Stimulated activated CD4-positive, alpha-beta T cell treated with anti-CD3 and anti-CD28 coated beads, Interleukin-2, amount 100 ng/mL, for 4 hours (primary cell): ENCODE results near the gene TACR2.
"Not testable (repeated sequence)": the region's sequence is repeated elsewhere in the genome, so short reads cannot be mapped to it uniquely, and the experiment has no call there.

Source experiments
- DNase-seq: peaks from one replicate; pipeline ENCODE4 v3.0.0-alpha.2; 2020; ENCODE audit warnings: low read depth

The TACR2 gene

DNA sequence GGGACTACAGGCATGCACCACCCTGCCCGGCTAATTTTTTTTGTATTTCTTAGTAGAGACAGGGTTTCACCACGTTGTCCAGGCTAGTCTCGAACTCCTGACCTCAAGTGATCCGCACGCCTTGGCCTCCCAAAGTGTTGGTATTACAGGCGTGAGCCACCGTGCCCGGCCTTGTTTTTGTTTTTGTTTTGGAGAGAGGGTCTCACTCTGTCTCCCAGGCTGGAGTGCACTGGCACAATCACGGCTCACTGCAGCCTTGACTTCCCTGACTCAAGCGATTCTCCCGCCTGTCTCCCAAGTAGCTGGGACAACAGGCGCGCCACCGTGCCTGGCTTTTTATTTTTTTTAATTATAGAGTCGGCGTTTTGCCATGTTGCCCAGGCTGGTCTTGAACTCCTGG is 33.7 kb upstream of the TACR2 start:
- not testable (repeated sequence) for DNase-seq

DNA sequence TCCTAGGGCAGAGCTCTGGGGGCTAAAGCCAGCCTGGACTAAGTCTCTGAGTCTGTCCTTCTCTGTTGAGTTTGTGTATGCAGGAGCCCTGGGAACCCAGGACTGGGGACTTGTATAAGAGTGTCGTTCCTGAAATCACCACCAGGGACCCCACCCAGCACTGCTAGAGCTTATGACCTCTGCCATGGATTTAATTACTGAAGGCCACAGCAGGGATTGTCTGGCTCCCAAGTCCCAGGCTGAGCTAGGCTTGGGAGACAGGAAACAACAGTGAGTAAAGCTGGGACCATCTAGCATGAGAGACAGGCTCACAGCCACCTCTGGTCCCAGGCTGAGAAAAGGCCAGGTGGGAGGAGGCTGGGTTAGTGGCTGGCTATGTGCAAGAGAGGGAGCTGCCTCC is 33.1 kb upstream of the TACR2 start:
- DNase-seq, result peak; percentile 25

DNA sequence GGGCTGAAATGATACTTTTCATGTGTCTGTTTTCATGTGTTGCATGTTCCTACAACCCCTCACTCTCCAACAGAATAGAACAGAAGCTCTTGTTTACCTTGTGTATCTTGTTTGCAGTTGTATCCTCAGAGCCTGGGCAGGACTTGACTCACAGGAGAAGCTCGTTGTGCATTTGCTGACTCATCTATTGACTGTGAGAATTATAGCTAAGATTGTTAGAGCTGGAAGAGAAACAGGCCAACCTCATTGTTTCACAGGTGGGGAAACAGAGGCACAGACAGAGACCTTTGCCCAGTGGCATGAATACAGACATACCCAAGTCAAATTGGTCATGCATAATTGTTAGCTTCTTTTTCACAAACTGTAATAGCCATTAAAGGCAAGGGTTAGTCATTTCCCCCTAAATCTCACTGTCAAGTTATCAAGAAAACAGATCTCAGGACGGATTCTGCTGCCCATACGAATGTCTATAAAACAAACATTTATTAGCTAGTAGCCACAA is 30.0 kb upstream of the TACR2 start:
- DNase-seq, result no peak

DNA sequence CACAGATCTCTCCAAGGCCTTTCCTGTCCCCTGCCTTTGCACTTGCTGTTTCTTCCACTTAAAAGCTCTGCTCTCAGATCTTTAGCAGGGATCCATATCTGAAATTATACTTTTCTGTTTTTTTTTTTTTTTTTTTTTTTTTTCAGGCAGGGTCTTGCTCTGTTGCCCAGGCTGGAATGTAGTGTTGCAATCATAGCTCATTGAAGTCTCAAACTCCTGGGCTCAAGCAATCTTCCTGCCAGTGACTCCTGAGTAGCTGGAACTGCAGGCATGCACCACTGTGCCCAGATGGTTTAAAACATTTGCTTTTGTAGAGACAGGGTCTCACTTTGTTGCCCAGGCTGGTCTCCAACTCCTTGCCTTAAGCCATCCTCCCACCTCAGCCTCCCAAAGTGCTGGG is 29.5 kb upstream of the TACR2 start:
- DNase-seq, result no peak

- no peak for DNase-seq
Measured at GRCh38 chr10:69445041-69445440, 28.3 kb upstream of the TACR2 start.

DNA sequence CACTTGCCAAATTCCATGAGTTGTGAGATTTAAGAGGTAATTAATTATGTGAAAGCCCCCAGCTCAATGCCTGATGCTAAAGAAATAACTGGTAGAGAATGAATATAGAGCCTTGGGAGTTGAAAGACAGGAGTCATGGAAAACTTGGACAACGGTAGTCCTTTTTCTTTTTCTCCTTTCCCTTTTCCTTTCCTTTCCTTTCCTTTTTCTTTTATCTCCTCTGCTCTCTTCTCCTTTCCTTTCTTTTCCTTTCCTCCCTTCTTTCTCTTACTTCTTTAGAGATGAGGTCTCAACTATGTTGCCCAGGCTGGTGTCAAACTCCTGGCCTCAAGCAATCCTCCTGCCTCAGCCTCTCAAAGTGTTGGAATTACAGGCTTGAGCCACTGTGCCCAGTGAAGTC is 26.6 kb upstream of the TACR2 start:
- no peak for DNase-seq

DNA sequence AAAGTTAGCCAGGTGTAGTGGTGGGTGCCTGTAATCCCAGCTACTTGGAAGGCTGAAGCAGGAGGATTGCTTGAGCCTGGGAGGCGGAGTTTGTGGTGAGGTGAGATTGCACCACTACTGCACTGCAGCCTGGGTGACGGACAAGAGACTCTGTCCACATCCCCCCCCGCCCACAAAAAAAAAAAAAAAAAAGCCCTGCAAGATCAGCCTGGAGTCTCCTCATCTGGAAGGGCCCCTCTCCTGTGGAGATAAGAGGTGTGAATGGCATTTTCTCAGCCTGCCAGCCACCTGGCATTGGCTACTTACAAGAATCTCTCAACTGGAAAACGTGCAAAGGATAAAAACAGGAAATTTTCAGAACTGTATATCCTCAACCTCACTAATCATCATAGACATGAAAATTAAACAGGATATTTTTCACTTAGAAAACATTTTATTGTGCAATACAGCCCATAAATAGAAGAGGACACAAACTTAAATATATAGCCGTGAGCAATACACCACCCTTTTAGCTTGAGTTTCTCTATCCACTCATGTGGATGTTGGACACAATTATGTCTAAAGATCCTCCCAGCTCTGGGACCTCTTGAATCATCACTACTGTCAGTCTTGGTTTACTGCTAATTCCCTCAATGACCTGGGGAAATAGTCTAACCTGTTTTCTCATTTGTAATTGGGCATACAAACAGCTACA is 23.2 kb upstream of the TACR2 start:
- DNase-seq, result no peak

- no peak for DNase-seq
Measured at GRCh38 chr10:69439350-69439739, 22.6 kb upstream of the TACR2 start.

DNA sequence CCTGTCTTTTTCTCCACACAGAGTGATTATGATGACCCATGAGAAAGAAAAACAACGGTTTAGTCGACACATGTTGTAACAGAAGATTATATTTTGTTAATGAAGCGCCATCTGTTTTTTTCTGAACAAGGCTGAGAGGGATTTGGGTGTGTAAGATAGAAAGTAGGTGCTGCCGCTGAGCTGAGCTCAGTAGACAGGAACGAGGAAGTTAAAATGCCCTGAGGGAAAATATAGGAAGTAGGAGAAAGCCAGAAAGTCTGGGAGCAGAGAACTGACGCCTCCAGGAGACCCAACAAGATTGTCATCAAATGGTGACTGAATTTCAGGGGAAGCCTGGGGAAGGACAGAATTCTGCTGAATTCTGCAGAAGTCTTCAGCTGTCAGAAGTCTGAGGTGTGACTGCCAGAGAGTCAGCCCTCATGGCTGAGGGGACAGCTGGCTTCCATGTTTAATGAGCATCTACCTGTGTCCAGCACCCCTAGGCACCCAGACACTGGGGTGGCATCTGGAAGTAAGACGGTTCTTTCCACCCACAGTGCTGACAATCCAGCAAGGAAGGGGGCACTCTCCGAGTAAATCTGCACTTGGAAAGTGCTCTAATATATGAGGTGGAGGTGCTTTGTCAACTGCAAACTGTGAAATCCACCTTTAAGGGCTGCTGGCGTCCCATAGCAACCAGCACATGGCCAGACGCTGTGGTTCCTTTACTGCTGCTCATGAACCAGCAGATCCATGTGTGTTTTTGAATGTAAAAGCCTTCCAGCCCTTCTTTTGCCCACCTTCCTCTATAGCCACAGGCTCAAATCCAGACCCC is 22.0 kb upstream of the TACR2 start:
- DNase-seq, result no peak

- DNase-seq, result no peak
Measured at GRCh38 chr10:69437321-69438259, 20.9 kb upstream of the TACR2 start.

DNA sequence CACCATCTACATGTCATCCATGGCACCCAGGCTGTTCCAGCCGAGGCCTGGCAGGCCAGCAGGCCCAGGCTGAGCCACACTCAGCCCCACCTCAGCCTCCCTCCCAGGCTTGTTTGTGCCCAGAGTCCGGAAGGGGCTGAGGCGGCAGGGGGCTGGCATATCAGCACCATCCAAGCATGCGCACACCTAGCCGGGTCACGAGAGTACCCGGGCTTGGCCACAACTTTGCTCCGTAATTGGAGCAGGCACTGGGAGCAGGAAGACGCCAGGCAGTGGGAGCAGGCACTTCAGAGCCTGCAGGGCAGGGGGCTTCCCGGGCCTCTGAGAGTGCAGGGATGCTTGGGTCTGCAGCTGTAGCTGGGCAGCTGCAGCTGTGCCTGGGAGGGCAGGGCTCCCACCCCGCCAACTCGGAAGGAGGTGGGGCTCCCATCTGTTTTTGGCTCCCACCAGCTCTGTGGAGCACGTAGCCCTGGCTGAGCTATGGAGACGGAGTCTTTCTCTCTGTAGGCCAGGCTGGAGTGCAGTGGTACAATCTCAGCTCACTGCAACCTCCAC is 19.3 kb upstream of the TACR2 start:
- no peak for DNase-seq

GRCh38 chr10:69434926-69435325 is 18.2 kb upstream of the TACR2 start:
- no peak for DNase-seq

GRCh38 chr10:69434169-69434568 is 17.5 kb upstream of the TACR2 start:
- no peak for DNase-seq

DNA sequence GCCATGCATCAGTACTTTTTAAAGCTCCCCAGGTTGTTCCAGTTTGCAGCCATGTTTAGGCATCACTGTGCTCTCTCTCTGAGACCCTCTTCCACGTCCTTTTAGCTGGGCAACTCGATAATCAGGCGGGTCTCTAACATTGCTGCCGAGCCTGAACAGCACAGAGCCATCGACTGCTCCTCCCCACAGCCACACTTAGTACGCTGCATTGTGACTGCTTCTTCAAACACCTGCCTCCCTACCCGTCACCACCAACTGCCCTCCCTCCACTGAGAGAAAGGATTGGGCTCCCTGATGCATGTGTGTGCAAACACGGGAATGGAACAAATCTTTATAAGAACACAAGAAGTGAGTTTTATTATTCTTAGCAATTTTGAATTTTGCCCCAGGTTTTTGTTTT is 11.4 kb upstream of the TACR2 start:
- no peak for DNase-seq

DNA sequence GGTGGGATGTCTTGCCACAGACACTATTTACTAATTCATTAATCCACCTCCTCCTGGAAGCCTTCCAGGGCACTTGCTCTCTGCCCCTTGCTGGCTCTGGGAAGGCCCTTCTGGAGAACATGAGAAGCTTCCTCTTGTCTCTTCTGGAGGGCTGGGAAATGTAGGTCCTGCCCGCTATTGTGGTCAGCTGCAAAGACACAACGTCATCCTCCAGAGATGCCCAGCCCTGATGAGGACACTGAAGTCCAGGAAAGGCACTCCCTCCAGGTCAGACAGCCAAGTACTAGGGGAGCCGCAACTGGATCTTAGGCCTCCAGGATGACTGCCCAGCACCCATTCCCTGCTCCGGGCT is 9.6 kb upstream of the TACR2 start:
- no peak for DNase-seq

- peak; percentile 18 for DNase-seq
Measured at GRCh38 chr10:69425511-69426298, 9.0 kb upstream of the TACR2 start.

DNA sequence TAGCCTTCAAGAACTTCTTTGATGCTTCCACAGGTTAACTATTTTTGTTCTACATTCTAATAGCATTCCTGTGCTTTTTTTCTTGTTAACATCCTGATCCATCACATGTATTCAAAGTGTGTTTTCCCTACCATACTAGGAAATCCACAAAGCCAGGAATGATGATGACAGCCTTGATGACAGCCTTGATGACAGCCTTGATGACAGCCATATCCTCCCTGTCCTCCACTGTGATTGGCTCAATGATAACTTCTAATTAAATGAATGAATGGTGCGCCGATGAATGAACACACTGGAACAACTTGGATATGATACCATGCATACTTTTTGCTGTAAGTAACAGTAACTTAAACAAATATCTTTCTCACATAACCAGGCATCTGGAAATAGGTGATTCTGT is 8.3 kb upstream of the TACR2 start:
- DNase-seq, result no peak

GRCh38 chr10:69422676-69423075 is 6.0 kb upstream of the TACR2 start:
- DNase-seq, result no peak

DNA sequence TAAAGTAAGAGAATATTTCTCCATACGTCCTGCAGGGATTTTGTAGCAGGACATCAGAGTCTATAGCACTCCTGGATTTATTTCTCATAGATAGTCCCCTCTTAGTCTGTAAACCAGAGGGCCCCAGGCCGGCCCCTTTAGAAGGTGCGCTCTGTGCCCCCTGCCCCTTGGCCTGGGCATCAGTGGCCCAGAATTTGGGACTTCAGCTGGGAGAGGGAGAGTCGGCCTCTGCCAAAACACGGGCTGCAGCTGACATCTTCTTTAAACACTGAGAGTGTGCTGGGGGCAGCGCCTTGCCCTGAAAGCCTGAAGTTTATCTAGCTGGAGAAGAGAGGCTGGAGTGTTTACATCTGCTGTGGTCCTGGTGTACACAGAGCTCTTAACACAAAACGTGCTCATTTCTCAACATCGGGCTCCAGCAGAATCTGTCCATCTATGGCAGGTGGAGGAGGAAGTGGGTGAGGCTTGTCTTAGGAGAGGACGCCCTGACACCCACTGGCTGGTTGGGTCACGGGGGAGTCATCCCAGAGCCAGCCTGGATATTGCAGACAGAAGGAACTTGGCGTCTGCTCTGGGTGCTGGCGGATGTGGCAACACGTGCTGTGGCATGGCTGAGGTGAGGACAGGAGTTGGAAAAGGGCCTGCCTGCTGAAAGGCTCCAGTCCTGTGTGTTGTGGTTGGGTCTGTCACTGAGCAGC is 5.0 kb upstream of the TACR2 start:
- no peak for DNase-seq

- no peak for DNase-seq
Measured at GRCh38 chr10:69419744-69420126, 3.0 kb upstream of the TACR2 start.
